ENCODE data around the gene UROC1.

UROC1 gene

GRCh38 chr3:126517291-126517951 is at the start of gene UROC1:
Gene UROC1 (minus strand): TSS chr3:126517773. CDS start chr3:126517719, 54 bp downstream.
- no peak for FAIRE-seq

DNA sequence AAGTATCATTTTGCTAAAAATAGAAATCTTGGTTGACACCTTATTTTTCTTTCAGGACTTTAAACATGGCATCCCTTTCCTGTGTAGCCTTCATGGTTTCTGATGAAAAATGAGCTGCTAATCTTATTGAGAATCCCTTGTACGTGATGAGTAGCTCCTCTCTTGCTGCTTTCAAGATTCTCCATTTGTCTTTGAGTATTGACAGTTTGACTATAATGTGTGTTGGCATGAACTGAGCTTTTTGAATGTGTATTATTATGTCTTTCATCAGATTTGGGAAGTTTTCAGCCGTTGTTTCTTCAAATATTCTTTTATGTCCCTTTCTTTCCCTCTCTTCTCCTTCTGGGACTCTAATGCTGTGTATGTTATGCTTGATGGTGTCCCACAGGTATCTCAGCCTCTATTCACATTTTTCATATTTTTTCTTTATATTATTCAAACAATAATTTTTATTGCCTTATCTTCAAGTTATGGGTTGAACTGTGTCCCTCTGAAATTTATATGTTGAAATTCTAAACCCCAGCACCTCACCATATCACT is 45.2 kb upstream of the UROC1 start:
- FAIRE-seq: no peak

DNA sequence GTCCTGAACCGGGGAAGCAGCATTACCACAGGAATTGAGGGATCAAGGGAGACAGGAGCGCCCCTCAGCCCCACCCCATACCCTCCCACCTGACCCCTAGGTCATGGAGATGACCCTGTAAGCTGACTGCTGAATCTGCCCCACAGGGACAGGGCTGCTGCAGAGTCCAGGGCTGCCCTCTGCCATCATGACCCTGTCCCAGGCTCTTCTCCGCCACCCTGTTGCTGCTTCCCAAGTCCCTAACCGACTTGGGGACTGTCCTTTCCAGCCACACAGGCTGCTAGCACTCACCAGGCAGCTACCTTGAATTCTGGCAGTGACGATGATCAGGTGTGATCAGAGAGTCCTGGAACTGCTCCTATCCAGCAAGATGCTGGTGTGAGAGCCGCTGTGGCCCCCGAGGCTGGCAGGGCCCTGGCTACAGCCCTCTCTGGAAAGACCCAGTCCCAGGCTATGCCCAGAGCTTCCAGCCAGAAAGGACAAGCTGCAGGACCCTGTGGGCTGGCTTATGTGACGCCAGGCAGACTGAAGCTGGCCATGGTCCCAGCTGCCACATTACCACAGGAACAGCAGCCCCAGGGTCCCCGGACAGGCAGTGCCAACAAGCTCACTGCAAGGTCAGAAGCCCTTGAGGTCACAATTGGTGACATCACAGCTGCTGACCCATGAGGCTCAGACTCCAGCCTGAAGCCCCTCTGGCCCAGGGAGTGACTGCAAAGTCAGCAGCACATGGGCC is 40.9 kb upstream of the UROC1 start, which contains the start of gene C3orf22:
TSS of gene C3orf22 (minus strand) at position 597 of the 736 bp plus-strand sequence. CDS start 5,542 bp downstream, outside the sequence.
- FAIRE-seq: no peak

DNA sequence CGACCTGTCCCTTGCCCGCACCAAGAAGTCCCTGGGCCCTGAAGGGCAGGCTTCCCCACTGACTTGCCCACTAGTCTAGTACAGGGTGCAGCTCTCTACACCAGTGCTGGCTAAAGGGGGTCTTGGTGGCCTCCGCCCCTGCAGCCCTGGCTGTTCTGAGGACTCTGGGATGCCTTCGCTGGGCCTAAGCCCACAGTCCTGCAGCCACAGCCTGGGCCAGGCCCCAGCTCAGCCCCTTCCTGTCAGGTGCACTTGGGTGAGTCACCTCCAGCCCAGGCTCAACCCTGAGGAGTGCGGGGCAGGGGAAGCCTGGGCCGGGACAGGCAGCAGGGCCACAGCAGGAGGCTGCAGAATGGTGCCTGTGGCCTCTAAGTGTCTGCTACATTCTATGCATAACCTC is 40.2 kb upstream of the UROC1 start:
- FAIRE-seq: no peak

- FAIRE-seq: no peak
These were observed 39.8 kb upstream of the UROC1 start for GRCh38 chr3:126557415-126557745.

DNA sequence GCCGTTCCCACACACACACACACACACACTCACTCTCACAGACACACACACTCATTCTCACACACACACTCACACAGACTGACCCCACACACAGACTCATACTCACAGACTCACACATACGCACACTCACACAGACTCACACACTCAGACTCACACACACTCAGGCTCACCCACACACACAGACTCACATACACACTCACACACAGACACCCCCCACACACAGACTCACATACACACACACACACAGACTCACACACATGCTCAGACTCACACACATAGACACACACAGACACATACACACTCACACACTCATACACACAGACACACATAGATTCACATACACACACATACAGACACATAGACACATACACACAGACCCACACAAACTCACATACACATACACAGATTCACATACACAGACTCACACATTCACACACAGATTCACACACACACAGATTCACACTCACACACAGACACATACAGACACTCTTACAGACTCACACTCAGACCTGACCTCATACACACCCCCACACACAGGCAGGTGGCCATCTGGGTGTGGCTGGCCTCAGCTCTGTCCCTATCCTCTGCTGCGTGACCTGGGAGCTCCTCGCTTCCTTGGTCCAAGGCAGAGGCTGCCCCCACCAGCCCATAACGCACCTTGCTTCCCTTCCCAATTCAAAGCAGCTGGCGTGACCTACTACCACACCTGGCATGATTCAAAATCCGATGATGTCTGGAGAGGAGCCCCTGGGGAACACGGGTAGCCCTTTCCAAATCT is 39.3 kb upstream of the UROC1 start:
- FAIRE-seq: no peak

DNA sequence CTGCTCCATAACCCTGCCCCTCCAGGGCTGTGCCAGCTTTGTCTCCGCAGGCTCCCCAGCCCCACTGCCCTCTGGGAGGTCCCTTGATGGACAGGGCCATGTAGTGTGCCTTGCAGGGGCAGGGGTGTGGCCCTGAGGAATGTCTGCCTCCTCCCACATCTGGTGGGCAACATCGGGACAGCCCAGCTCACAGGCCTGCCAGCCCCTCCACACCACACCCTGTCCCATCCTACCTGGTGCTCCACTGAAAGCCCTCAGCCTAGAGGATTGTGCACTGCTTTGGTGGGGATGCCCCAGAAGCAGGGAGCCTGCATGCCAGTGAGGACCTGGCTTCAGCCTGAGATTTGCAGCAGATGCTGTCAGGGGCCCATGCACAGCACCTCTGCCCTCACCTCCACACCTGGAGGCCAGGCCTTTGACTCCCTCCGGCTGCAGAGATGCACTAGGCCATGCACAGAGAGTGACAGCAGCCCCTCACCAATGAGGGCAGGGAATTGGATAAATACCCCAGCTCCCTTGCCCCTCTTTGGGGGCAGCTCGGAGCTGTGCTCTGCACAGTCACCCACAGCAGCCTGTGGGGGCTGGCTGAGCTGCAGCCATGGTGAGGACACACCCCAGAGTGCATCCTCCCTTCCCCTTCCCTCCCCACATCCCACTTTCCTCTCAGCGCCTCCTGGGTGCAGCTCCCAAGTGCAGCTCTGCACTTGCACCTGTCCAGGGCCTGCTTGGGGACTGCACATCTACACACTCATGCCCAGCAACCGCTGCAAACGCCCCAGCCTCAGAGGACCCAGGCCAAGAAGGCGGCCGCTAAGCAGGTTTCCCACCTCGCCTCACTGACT is 38.4 kb upstream of the UROC1 start:
- no peak for FAIRE-seq

DNA sequence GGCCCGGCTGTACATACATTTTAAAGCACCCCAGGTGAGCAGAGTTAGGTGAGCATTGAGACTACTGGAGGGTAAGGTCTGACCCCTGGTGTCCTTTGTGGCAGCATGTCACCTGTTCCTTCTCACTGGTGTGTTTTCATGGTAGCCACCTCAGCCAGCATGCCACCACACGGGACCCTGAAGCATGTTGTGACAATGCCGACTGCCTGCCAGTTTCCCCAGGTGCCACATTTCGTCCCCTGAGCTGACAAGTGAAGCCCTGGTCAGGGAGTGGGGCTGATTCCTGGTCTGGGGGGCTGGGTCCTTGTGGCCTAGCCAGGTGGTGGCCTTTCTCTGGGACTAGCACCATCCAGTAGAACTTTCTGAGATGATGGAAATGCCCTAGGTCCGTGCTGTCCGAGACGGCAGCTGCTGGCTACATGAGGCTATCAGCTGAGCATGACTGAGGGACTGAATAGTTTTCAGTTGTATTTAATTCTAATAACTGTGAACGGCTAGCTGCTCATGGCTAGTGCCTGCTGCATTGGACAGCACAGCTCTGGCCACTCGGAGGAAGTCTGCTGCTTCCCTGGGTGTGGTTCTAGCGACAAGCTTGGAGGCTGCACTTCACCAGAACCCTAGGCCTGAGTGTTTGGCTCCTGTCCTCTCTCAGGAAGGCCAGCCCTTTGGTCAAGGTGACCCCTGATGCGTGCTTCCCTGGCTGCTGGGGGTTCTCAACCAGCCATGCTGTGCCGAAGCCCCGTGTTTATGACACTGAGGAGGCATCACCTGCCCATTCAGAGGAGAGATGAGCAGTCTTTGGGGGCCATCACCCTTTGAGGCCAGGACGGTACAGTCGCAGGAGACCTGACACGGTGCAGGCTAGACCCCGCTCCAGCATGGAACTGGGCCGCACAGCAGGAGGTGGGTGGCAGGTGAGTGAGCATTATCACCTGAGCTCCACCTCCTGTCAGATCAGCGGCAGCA is 37.3 kb upstream of the UROC1 start:
- FAIRE-seq: no peak

- no peak for FAIRE-seq
These were observed 35.9 kb upstream of the UROC1 start for GRCh38 chr3:126553284-126554084.

DNA sequence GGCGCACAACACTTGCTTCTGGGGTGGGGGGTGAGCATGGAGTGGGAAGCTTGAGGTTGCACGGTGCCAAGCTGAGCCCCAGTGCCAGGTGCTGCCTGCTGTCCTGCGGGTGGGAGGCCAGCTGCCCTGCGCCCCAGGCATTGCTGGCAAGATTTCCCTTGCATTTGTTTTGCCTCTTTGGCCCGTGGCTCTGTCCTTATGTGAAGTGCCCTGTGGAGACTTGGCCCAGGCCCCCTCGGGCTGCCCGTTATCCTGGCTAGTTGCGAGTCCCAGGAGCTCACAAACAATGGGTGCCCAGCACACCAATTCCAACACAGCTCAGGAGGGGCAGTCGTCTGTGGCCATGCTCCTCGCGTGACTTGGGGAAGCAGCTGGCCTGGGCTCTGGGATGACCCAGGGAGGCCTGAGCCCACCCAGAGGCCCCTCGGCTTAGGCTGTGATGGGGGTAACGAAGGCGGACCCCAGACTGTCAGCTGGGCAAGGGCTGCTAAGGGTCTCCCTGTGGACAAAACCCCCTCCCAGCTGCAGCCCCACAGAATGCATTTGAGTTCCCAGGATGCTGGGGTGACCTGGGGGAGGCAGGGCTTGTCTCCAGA is 35.2 kb upstream of the UROC1 start:
- FAIRE-seq: no peak

- no peak for FAIRE-seq
These were observed 34.5 kb upstream of the UROC1 start for GRCh38 chr3:126551839-126552687.

GRCh38 chr3:126551121-126551838 is 33.7 kb upstream of the UROC1 start:
- no peak for FAIRE-seq

GRCh38 chr3:126550488-126551051 is 33.0 kb upstream of the UROC1 start:
- FAIRE-seq: no peak

- no peak for FAIRE-seq
These were observed 32.4 kb upstream of the UROC1 start for GRCh38 chr3:126549861-126550487.

DNA sequence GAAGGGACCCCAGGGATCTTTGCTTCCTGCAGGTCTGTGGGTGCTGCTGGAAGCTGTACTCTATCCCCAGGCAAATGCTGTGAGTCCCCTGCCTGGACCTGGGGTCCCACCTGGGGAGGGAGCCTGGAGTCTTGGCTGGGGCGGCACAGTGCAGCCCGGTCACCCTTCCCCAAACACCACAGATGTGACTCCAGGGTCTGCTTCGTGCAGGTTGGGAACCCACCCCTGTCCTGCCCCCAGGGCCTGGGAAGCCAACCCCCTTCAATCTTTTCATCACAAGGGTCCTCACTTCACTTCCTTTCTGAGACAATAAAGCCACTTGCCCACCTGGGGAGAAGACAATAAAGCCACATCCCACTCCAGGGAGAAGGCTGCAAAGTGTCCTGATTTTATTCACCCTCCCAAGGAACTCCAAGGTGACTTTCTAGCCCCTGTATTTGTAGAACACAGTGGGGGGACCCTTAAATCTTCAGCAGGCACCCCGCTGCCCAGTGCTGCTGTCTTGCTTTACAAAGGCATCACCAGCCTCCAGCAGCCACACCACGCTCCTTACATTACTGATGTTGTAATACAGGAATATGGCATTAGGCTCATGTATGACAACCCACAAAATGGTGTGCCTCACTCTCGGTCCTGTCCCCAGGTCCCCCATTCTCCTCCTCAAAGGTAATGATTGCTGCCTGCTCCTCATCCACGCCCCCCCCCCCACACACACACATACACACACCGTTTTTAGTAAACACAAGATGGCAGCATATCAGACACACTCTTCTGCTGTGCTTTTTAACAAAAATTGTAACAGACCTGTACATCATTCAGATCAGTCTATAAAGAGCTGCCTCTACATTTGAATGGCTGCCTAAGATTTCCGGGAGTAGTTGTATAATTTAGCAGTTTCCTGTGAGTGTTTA is 31.2 kb upstream of the UROC1 start:
- FAIRE-seq: no peak

DNA sequence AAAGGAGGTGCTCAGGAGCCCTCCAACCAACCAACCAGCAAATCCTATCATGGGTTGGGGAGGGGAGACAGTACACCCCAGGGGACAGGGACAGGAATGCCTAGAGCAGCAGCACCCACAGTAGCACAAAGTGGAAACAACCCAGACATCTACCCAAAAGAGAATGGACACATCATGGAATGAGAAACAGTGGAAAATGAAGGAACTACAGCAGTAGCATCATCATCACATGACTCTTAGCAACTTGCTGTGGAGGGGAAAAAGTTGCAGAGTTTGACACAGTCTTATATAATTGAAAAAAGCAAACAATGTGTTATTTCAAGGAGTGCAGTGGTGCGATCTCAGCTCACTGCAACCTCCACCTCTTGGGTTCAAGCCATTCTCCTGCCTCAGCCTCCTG is 30.1 kb upstream of the UROC1 start:
- FAIRE-seq: no peak

Measured in TTC549 (cell line).